GM12864 (cell line): ENCODE data around the gene CALR.
A peak's percentile ranks its signal among the peaks of the same experiment; 100 is the strongest.
"Not testable (repeated sequence)": the region's sequence is repeated elsewhere in the genome, so short reads cannot be mapped to it uniquely, and the experiment has no call there.

ENCODE experiments used
- DNase-seq: peaks from one replicate; pipeline ENCODE4 v3.0.0-alpha.2; 2011; ENCODE audit warnings: low read depth
- H3K4me3 ChIP-seq: 2 replicates; pipeline ENCODE4 v1.5.1; 2011; ENCODE audit warnings: mild to moderate bottlenecking, low read depth, low read length, control low read depth
- CTCF ChIP-seq: IDR thresholded peaks from 2 replicates; pipeline ENCODE4 v1.5.1; 2011; ENCODE audit warnings: low read depth, mild to moderate bottlenecking, moderate library complexity, low read length, control low read depth, inconsistent platforms; ENCODE audit errors: missing control alignments

The CALR gene

GRCh38 chr19:12954612-12954962, 16.2 kb downstream of the CALR start:
- DNase-seq = no peak
- no peak for TF ChIP-seq CTCF
- no peak overlapping the region for H3K4me3 ChIP-seq

DNA sequence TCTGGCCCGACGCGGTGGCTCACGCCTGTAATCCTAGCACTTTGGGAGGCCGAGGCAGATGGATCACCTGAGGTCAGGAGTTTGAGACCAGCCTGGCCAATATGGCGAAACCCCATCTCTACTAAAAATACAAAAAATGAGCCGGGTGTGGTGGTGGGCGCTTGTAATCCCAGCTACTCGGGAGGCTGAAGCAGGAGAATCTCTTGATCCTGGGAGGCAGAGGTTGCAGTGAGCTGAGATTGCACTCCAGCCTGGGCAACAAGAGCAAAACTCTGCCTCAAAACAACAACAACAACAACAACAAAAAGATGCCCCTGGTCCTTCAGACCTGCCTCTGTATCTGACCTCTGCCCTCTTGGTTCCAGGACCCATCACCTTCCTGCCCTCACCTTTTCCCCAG, 17.2 kb downstream of the CALR start:
- DNase-seq = not testable (repeated sequence)

GRCh38 chr19:12955996-12956395, 17.6 kb downstream of the CALR start:
- DNase-seq = no peak
- TF ChIP-seq CTCF = no peak
- H3K4me3 ChIP-seq = peak overlapping the region; percentile 64

More for the DNA sequence above, 17.2 kb downstream of the CALR start:
- H3K4me3 ChIP-seq = peak overlapping the region; percentile 64

- no peak for DNase-seq
- peak within 1 kb of the TSS; percentile 64 for H3K4me3 ChIP-seq
- TF ChIP-seq CTCF = no peak
Measured at GRCh38 chr19:12956446-12957388, 18.3 kb downstream of the CALR start, which contains the start of gene GADD45GIP1. Gene GADD45GIP1 (minus strand): TSS chr19:12957223. CDS start chr19:12957212, 11 bp downstream.

DNA sequence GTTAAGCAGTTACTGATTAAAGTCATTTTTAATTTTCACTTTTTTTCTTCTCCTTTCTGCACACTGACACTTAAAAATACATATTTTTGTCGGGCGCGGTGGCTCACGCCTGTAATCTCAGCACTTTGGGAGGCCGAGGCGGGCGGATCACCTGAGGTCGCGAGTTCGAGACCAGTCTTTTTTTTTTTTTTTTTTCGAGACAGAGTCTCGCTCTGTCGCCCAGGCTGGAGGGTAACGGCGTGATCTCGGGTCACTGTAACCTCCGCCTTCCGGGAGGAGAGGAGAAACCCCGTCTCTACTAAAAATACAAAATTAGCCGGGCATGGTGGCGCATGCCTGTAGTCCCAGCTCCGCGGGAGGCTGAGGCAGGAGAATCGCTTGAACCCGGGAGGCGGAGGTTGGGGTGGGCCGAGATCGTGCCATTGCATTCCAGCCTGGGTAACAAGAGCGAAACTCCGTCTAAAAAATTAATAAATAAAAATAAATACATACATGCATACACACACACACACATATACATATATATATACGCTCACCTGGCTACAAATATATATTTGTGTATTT, 19.1 kb downstream of the CALR start:
- DNase-seq = not testable (repeated sequence)
- H3K4me3 ChIP-seq = peak overlapping the region; percentile 64

DNA sequence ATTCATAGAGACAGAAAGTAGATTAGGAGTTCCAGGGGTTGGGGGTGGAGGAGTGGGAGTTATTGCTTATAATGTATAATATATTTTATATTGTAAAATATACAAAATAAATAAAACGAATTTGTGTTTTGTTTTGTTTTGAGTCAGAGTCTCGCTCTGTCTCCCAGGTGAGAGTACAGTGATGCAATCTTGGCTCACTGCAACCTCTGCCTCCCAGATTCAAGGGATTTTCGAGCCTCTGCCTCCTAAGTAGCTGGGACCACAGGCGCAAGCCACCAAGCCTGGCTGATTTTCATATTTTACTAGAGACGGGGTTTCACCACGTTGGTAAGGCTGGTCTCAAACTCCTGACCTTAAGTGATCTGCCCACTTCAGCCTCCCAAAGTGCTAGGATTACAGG, 21.1 kb downstream of the CALR start:
- H3K4me3 ChIP-seq = no peak overlapping the region
- DNase-seq = no peak
- TF ChIP-seq CTCF = no peak

- no peak for DNase-seq
- peak; percentile 92 for TF ChIP-seq CTCF
- H3K4me3 ChIP-seq = peak overlapping the region; percentile 46
Measured at GRCh38 chr19:12965017-12965811, 26.8 kb downstream of the CALR start.
